ENCODE results near the gene UBE2D1.

DNA sequence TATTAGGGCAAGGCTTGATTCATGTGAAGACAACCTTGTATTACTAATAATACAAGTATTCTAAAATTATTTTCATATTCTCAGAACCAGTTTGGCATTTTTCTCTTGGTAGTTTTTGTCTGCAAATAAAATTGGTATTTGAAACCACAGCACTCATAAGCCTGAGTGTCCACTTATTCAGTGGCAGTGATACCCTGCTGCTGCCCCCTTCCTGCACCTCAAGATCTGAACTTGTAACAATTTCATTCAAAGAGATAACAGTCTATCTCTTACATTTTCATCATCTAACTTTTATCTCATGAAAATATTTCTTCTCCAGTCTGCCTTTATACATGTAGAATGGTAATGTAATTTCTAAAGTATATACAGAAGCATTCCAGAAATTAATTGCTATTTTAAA lies 59.7 kb downstream of the UBE2D1 start:
- TF ChIP-seq POLR2A (IDR thresholded peaks at IDR 0.05; ENCODE audit: low read depth, low read length): no peak
- no peak for TF ChIP-seq TAF1 (IDR thresholded peaks at IDR 0.05; ENCODE audit: borderline replicate concordance, low read depth, low read length)

Measured in GM12892 (cell line).